NCI-H1694 (cell line): ENCODE results near the gene USP20.

Experiments
- DNase-seq: peaks from one replicate; lab custom pipeline; 2025; lab: John Stamatoyannopoulos, UW

Gene USP20

DNA sequence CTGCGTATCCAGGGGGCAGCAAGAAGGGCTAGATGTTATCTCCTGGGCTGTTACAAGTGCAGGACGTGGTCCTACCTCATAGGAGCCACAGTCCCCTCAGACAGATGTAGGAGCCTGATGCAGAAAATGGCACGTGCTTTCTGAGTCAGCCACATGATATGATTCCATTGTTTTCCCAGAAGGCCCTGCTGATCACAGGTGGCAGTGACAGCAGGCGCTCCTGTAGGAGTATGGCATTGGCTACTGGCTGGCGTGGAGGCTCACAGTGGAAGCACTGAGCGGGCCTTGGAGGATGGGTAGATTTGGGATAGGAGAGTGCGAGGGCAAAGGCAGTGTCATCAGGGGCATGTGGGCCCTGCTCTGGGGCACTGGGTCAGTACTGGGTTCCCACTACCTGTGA lies 21.9 kb downstream of the USP20 start:
- no peak for DNase-seq

DNA sequence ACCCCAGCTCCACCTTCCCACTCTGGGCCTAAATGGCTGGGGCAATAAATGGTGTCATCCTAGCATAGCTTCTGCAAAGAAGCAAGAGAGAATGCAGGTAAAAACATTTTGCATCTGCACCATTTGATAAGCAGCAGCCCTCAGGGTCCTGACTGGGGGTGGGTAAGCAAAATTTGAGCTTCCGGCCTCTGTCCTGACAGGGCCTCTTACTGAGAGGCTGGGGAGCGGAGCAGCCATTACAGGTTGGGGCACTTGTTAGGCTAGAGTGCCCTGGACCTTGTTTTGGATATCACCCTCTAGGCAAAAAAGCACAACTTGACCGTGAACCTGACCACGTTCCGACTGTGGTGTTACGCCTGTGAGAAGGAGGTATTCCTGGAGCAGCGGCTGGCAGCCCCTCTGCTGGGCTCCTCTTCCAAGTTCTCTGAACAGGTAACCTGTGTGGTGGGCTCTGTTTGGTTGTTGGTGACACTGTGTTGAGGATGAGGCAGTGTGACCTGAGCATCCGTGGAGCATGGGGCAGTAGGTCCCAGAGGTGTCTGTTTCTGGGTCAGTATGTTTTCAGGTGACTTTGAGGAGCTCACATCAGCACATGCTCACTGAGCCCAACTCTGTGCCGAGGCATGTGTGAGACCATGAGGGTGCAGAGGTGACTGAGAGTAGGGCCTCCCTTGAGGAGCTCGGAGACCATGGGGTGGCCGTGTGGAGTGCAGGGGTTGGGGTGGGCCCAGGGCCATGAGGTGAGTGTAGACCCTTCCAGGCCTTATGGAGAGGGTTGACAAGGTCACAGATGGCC lies 23.1 kb downstream of the USP20 start:
- no peak for DNase-seq

DNA sequence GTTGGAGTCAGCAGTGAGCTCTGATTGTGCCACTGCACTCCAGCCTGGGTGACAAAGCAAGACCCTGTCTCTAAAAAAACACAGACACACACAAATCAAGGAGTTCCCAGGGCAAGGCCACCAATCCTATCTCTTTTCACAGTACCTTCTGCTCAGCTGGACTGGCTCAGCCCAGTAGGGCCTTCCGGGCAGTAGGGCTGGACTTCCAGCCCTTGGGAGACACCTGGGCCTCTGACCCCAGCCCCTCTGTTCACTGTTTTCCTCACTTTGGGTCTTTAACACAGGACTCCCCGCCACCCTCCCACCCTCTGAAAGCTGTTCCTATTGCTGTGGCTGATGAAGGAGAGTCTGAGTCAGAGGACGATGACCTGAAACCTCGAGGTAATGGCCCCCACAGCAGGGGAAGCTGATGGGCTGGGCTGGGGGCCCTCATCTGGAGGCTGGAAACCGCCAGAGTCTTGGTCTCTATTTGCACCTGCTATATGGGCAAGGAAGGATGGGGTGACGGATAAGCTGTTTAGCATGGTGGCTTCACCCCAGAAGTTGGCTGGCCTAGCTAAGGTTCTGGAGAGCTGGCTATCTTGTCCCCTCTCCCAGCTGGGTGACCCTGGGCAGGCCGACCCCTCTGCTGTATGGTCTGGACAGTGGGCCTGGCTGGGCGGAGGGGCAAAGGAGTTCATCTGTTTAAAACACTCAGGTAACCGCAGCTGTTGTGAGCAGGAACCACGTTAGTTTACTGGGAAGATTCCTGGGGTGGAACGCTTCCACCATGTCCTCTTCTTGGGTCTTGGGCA lies 25.6 kb downstream of the USP20 start:
- DNase-seq = no peak

DNA sequence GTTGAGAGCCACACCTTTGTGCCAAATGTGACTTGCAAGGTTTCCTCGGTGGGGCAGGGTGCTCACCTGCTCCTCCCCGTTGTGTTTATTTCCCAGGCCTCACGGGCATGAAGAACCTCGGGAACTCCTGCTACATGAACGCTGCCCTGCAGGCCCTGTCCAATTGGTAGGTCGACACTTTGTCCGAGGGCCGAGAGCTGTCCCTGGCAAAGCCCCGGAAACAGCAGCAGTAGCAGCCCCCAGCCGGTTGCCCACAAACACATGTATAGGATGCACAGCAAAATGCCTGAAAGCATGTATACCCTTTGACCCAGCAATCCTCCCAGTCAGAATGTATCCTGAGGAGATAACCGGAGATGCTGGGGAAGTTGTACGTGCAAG lies 26.2 kb downstream of the USP20 start:
- no peak for DNase-seq

DNA sequence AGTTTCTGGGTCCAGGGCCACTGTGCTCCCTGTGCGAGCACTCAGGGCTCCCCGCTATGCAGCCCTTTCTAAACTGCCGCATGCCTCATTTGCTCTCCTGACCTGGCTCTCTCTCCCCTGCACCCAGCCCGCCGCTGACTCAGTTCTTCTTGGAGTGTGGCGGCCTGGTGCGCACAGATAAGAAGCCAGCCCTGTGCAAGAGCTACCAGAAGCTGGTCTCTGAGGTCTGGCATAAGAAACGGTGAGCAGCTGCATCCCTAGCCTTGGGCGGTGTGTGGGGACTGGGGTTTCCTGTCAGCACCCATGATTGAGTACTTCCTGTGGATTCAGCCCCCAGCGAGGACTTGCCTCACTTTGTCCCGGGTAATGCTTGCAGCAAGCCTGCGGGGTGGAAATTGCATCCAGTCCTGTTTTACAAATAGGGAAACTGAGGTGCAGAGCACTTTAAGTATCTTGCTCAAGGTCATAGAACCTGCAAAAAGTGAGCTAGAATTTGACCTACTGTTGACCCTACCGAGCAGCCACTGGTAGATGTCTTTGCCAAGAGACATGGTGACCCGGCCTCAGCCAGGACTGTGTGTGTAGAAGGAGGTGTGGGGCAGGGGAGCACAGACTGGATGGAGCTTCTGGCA lies 27.9 kb downstream of the USP20 start:
- DNase-seq = no peak

DNA sequence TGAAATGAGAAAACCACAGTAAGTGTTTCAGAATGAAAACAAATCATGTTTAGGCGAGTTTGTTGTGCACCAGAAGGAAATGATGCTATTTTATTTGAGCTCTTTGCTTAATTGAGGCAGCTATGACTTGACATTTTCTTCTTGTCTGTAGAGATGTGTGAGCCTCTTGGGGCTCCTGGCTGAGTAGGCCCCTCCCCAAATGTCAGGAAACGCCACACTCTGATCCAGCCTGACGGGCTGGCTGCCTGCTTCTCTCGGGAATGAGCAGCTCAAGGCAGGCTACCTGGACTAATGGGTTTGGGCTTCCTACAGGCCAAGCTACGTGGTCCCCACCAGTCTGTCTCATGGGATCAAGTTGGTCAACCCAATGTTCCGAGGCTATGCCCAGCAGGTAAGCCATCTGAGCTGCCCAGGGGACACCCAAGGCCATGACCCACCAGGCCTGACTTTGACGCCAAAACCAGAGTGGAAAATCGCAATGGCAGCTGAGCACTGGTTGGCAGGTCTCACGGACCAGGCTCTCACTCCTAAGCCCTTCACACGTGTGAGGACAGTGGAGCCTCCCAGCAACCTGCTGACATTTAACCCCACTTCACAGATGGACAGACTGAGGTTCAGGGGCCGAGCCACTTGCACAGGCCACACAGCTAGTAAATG lies 29.9 kb downstream of the USP20 start:
- DNase-seq = no peak

DNA sequence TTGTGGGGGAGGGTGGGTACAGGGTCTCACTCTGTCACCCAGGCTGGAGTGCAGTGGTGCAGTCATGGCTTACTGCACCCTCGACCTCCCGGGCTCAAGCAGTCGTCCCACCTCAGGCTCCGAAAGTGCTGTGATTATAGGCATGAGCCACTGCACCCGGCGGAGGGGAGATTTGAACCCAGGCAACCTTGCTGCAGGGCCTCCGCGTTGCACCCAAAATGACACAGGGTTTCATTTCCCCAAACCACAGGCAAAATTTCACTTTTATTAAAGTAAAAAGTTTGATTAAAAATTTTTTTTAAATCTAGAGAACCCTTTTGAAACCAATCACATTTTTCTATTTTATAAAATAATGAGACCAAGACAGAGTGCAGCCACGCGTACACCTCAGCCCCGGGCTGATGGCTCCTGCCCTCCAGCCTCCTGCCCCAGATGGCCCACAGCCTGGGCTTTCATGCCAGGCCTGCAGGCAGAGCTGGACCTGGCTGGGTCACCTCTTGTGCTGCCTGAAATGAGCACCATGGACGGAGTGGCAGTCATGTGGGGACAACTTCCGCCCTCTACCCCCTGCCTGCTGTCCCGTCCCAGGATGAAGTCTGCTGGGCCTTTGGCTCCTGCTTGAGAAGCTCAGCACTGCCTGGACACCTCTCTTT lies 30.5 kb downstream of the USP20 start:
- DNase-seq = no peak

DNA sequence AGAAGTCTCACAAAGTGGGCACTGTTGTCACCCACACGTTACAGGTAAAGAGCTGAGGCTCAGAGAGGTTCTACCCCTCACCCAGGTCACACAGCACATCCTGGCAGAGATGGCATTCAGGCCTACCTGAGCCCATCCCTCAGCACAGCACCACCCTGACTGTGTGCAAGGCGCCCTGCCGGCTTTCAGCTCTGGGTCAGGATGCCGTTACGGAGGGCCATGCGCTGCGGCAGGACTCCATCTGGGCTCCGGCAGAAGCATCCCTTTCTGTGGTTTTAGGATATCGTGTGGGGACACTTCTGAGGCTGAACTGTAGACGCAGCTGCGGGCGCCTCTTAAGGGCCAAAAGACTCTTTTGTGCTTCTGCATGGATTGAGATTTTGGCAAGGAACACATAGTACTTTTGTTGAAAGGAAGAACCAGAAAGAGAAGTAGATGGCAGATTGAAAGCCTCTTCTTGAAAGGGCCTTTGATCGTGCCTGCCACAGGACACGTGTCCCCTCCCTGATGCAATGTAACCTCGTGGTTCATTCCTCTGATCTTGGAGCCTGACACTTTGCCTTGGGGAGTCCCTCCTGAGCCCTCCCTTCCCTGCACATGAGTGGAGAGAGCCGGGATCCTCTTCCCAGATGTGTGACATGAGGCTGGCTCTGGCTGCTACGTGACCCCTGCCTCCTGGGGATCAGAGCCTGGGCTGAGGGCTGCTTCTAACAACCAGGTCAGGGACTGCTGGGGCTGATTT lies 31.3 kb downstream of the USP20 start:
- no peak for DNase-seq

DNA sequence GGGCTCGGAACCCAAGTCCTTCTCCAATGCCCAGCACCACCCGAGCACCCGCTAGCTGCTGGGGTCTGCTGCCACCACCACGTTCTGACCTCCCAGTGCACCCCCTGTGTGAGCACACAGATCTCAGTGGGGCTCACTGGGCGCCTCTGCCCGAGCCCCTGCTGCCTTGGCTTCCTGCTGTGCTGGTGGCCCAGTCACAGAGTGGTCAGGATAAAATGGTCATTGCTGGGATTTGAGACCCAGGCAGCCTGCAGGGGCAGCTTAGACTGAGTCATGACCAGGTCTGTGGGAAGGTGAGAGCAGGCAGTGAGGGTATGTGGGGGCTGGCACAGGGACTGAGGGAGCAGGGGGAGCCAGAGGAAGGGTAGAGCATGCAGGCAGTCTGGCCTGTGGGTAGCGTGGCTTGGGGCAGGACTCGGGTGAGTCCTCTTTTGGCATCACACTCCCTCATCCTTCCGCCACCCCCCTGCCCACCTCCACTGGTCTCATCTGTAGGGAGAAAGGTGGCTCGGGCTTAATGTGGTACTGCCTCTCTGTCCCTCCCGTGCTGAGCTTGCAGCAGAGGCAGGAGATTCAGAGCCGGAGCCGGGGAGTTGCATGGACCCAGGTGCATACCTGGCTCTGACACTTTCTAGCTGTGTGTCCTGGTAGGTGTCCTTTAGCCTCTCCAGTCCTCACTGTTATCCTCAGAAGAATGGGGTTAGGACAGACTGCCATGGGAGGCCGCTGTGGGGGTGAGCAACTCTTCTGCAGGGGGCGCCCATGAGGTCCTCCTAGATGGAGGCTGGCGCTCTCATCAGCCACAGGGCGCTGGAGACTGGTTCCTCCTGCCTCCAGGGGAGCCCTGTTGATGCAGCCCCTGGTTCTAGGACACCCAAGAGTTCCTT lies 32.1 kb downstream of the USP20 start:
- no peak for DNase-seq

DNA sequence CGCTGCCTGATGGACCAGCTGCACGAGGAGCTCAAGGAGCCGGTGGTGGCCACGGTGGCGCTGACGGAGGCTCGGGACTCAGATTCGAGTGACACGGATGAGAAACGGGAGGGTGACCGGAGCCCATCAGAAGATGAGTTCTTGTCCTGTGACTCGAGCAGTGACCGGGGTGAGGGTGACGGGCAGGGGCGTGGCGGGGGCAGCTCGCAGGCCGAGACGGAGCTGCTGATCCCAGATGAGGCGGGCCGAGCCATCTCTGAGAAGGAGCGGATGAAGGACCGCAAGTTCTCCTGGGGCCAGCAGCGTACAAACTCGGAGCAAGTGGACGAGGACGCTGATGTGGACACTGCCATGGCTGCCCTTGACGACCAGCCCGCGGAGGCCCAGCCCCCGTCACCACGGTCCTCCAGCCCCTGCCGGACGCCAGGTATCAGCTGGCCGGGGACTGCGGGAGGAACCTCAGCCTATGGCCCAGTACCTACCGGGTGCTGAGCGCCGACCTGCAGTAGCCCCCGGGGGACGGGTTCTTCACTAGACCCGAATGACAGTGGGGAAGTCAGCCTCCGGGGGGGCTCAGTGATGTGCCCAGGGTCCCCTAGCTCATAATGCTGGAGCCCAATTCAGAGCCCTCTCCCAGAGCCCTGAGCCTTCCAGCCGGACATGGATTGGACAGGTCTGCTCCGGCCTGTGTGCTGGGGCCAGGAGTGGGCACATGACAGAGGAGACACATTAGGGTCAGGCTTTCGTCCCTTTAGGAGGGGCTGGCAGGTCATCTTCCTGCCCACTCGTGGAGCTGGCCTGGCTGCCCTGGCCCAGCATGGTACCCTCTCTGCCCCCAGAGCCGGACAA lies 33.0 kb downstream of the USP20 start:
- DNase-seq = no peak

DNA sequence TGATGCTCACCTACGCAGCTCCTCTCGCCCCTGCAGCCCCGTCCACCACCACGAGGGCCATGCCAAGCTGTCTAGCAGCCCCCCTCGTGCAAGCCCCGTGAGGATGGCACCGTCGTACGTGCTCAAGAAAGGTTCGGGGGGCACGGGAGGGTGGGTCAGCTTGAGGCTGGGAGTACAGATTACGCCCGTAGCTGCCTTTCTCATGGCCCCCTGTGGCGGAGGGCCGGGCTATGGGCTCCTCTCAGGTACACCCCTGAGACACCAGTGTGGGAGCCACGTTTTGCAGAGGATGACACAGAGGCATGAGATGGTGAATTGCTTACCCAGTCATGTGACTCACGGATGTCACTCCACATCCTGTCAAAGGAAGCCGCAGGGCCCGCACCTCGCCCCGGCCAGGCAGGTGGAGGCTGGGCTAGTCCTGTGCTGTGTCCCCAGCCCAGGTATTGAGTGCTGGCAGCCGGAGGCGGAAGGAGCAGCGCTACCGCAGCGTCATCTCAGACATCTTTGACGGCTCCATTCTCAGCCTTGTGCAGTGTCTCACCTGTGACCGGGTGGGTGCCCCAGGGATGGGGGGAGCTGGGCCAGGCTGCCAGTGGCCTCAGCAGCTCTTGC lies 33.7 kb downstream of the USP20 start:
- no peak for DNase-seq

DNA sequence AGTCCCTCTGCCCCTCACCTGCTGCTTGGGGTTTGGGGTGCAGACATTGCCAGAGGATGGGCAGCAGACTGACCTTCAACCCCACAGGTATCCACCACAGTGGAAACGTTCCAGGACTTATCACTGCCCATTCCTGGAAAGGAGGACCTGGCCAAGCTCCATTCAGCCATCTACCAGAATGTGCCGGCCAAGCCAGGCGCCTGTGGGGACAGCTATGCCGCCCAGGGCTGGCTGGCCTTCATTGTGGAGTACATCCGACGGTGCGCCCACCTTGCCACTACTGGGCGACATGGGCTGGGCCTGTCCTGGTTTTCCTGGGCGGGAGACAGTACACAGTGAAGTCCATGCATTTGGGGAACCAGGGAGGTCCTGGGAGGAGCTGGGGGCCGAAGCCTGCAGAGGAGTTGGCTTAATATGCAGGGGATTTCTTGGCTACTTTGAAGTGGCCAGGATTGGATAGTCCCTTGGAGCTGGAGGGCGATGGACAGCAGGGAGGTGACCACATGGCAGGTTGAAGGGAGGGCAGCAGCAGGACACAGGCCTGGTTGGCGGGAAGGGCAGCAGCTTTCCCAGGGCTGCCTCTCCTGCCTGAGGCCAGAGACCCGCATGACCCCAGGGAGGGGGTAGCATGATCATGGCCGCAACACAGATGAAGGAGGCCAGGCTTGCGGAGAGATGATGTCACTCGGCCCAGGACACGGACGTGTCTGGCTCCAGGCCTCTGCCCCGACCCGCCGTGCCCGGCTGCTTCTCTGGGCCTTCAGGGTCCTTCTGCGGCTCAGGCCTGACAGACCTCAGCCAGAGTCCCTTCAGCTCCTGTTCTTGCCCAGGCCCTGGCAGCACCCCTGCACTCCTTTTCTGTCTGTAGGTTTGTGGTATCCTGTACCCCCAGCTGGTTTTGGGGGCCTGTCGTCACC lies 34.6 kb downstream of the USP20 start:
- DNase-seq = no peak

DNA sequence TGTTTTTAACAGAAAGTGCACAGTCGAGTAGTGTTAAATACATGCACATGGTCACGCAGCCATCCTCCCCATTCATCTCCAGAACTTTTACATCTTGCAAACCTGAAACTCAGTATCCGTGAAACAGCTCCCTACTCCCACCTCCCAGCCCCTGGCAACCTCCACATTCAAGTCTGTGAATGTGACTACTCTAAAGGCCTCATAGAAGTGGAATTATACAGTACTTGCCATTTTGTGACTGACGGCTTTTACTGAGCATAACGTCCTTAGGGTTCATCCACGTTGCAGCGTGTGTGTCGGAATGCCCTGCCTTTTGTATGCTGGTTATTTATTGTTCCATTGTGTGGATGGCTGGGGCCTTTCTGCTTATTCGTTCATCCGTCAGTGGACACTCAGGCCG lies 35.8 kb downstream of the USP20 start:
- no peak for DNase-seq

DNA sequence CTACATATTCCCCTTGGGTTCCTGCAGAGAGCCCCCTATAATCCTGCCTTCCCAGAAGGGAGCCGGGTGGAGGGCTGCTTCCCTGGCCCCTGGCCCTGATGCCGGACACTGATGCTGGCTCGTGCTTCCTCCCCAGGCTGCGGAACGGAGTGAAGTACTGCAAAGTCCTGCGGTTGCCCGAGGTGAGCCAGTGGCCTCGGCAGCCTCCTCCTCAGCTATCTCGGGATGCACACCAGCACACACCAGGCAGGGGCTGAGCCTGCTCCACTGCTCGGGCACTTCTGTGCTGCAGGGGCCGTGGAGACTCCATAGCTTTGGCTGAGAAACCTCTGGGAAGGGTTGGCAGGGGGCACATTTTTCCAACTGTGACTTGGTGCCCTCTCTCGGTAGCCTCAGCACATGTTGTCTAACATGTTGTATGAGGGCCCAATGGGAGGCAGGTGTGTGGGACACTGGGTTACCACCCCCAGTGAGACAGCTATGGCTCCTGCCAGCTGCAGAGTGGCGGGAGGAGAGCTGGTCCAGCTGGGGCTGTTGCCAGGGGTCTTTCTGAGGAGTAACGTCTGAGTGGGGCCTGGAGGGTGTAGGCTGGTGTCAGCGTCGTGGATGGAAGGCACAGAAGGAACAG lies 38.4 kb downstream of the USP20 start:
- DNase-seq = no peak

DNA sequence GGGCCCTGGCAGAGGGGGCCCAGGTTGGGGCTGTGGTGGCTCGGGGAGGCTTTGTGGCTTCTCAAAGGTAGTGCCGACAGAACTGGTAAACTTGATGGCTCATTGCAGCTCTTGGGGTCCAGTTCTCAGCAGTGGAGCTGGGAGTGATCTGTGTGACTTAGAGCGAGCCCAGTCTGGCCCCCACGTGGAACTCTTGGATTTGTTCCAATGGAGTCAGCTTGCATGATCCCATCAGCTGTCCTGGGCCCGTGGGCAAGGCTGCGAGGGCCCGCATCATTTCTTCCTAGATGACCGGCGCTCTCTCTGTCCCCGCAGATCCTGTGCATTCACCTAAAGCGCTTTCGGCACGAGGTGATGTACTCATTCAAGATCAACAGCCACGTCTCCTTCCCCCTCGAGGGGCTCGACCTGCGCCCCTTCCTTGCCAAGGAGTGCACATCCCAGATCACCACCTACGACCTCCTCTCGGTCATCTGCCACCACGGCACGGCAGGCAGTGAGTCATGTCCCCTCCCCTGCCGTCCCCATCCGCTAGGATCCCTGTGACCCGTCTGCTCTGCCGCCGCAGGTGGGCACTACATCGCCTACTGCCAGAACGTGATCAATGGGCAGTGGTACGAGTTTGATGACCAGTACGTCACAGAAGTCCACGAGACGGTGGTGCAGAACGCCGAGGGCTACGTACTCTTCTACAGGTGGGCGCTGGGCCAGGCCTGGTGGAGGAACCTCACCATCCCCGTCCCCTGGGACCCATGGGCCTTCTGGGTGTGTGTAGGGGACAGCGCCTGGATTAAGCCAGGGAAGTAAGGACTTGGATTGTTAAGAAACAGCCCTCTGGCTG lies 39.2 kb downstream of the USP20 start:
- no peak for DNase-seq

DNA sequence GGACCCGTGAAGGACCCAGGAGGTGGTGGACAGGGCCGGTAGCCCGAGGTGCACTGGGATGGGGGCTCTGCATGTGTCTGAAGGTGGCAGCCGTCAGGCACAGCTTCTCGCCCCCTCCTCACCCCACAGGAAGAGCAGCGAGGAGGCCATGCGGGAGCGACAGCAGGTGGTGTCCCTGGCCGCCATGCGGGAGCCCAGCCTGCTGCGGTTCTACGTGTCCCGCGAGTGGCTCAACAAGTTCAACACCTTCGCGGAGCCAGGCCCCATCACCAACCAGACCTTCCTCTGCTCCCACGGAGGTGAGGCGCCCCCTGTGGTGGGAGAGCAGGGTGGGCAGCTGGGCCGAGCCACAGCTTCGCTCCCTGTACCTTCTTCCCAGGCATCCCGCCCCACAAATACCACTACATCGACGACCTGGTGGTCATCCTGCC lies 39.9 kb downstream of the USP20 start:
- no peak for DNase-seq
